NCI-H1105 treated with DMSO at 0.1 percent for 48 hours (cell line): Measurements from ENCODE around the gene SCN1A.
A peak's percentile ranks its signal among the peaks of the same experiment; 100 is the strongest.

Experiments used
- DNase-seq: peaks from one replicate; lab custom pipeline; 2025; lab: John Stamatoyannopoulos, UW

SCN1A gene

GRCh38 chr2:165970663-165971062 is 157.2 kb downstream of the SCN1A start:
- no peak for DNase-seq

GRCh38 chr2:165969227-165969626 is 158.6 kb downstream of the SCN1A start:
- no peak for DNase-seq

GRCh38 chr2:165967746-165968145 is 160.1 kb downstream of the SCN1A start:
- DNase-seq = no peak

- DNase-seq = no peak
These were observed 166.0 kb downstream of the SCN1A start for GRCh38 chr2:165961818-165962217.

- no peak for DNase-seq
These were observed 168.4 kb downstream of the SCN1A start for GRCh38 chr2:165959371-165959770.

GRCh38 chr2:165958313-165958960 is 169.4 kb downstream of the SCN1A start:
- no peak for DNase-seq

GRCh38 chr2:165957030-165957675 is 170.7 kb downstream of the SCN1A start:
- DNase-seq = no peak

DNA sequence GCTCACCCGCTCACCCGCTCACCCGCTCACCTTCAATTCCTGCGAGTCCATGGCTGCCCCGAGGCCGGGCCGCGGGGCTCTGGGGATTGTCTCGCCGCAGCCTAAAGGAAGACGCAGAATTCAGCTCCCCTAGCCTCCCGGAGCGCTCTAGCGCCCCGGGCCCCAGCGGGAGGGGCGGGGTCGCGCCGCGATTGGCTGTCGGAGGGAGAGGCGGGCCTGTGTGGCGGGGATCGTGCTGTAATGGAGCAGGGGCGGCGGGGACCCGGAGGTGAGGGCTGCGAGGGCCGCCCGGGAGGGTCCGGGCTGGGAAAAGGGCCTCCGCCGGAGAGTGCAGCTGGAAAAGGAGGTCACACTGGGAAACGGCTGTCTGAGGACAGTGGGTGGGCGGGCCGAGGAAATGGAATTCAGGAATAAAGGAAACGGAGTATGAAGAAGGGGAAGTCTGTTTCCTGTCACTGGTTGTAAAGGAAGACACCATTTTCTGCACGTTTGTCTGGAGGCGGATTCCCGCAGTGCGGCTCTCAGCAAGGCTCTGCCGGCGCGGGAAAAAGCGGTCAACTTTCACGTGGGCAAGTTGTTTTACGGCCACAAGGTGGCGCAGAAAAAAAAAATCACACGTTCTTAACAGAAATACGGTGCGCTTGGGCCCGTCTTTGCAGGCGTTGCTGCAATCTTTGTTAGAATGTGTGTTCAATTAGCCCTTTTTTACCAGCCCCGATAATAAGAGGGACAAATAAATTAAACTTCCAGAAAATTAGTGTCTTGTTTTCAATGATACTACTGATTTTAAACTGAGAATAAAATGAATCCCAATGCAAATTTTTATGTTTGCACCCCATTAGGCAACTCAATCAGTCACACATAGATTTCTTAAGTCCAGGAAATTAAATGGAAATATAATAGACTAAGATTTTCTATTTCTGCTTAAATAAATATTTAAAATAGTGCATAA is 173.9 kb downstream of the SCN1A start, which contains the start of gene TTC21B:
Gene TTC21B, minus strand, starts transcription at position 122 of the 952 bp plus-strand sequence. Its CDS starts 71 bp downstream, at position 51.
- peak; percentile 95 for DNase-seq

GRCh38 chr2:165953306-165953654 is 174.5 kb downstream of the SCN1A start:
- peak; percentile 87 for DNase-seq

GRCh38 chr2:165952741-165953211 is 175.0 kb downstream of the SCN1A start:
- peak; percentile 46 for DNase-seq

GRCh38 chr2:165952085-165952484 is 175.7 kb downstream of the SCN1A start:
- DNase-seq = no peak

DNA sequence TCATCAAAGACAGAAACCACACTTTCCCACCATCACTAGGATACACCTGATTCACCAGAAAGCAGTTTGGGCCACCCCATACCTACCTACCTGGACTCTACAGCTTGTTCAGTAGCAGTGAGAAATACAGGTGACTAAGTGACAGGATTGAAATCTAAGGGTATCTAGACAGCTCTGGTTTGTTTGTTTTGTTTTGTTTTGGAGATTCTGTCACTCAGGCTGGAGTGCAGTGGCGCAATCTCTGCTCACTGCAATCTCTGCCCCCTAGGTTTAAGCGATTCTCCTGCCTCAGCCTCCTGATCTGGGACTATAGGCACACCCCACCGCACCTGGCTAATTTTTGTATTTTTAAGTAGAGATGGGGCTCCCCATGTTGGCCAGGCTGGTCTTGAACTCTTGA is 177.4 kb downstream of the SCN1A start:
- DNase-seq = no peak

DNA sequence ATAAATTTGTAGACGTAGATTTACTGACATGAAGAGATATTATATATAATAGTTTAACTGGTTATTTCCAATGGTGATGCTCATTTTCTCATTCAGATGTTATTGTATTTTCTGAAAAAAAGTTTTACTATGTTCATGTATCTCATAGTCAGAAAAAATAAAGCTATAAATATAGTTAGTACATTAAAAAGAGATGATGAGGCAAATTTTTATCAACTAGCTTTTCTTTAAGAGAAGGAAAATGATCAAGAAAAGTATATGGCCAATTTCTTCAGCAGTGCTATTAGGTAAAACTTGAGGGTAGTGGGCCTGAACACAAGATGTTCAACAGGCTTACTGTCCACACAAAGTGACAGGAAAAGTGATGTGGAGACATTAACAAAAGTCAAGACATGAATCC is 186.0 kb downstream of the SCN1A start:
- no peak for DNase-seq

- DNase-seq = no peak
These were observed 189.6 kb downstream of the SCN1A start for GRCh38 chr2:165938237-165938636.
